BLaER1 (cell line): ENCODE data around the gene SDS.

ENCODE experiments used
- H3K27ac ChIP-seq: shearing (Covaris generic); formaldehyde crosslinking; 2 replicates; pipeline ENCODE4 v1.8.1; 2022
- H3K27me3 ChIP-seq: shearing (Covaris generic); formaldehyde crosslinking; 2 replicates; pipeline ENCODE4 v1.8.1; 2022
- H3K36me3 ChIP-seq: shearing (Covaris generic); formaldehyde crosslinking; 2 replicates; pipeline ENCODE4 v1.8.1; 2022
- H3K4me1 ChIP-seq: shearing (Covaris generic); formaldehyde crosslinking; 2 replicates; pipeline ENCODE4 v1.8.1; 2022
- H3K4me2 ChIP-seq: shearing (Covaris generic); formaldehyde crosslinking; 2 replicates; pipeline ENCODE4 v1.8.1; 2022
- H3K4me3 ChIP-seq: shearing (Covaris generic); formaldehyde crosslinking; 2 replicates; pipeline ENCODE4 v1.8.1; 2022
- H3K9ac ChIP-seq: shearing (Covaris generic); formaldehyde crosslinking; 2 replicates; pipeline ENCODE4 v1.8.1; 2022
- H3K9me3 ChIP-seq: shearing (Covaris generic); formaldehyde crosslinking; 2 replicates; pipeline ENCODE4 v1.8.1; 2022
- H4K20me1 ChIP-seq: shearing (Covaris generic); formaldehyde crosslinking; 2 replicates; pipeline ENCODE4 v1.8.1; 2022
- Cebpa-rat ChIP-seq: shearing (Covaris generic); IDR thresholded peaks from 2 replicates; pipeline ENCODE4 v1.8.1; 2022

Gene SDS

GRCh38 chr12:113384778-113385177 is 18.9 kb downstream of the SDS start:
- H3K9me3 ChIP-seq = no peaks in the 10 kb centered on the region
- H3K4me3 ChIP-seq = no peak overlapping the region
- no peaks in the 10 kb centered on the region for H3K27me3 ChIP-seq
- H3K36me3 ChIP-seq = peaks cover 30% of the 10 kb centered on the region; the same call in 1 of the 2 replicates
- H3K9ac ChIP-seq = no peak overlapping the region
- no peak overlapping the region for H3K4me2 ChIP-seq
- H4K20me1 ChIP-seq = no peaks in the 10 kb centered on the region
- TF ChIP-seq Cebpa-rat = no peak
- no peaks in the 10 kb centered on the region for H3K4me1 ChIP-seq
- no peak overlapping the region for H3K27ac ChIP-seq

GRCh38 chr12:113382206-113382605 is 21.5 kb downstream of the SDS start:
- H4K20me1 ChIP-seq = no peaks in the 10 kb centered on the region
- no peak overlapping the region for H3K4me2 ChIP-seq
- peaks cover 18% of the 10 kb centered on the region; the same call in 1 of the 2 replicates for H3K36me3 ChIP-seq

GRCh38 chr12:113381220-113381619 is 22.5 kb downstream of the SDS start:
- no peaks in the 10 kb centered on the region for H3K9me3 ChIP-seq
- no peak overlapping the region for H3K27ac ChIP-seq
- H3K4me3 ChIP-seq = no peak overlapping the region
- no peak overlapping the region for H3K4me2 ChIP-seq
- H3K27me3 ChIP-seq = no peaks in the 10 kb centered on the region
- TF ChIP-seq Cebpa-rat = no peak
- H4K20me1 ChIP-seq = no peaks in the 10 kb centered on the region
- peaks cover 20% of the 10 kb centered on the region; the same call in 1 of the 2 replicates for H3K36me3 ChIP-seq
- H3K4me1 ChIP-seq = 0 out of 2 replicates have a peak, but pooled peaks cover 2% of the 10 kb centered on the region
- H3K9ac ChIP-seq = no peak overlapping the region

More at GRCh38 chr12:113382206-113382605, 21.5 kb downstream of the SDS start:
- no peak overlapping the region for H3K4me3 ChIP-seq
- H3K9ac ChIP-seq = no peak overlapping the region
- TF ChIP-seq Cebpa-rat = no peak
- H3K4me1 ChIP-seq = no peaks in the 10 kb centered on the region
- no peaks in the 10 kb centered on the region for H3K9me3 ChIP-seq
- no peak overlapping the region for H3K27ac ChIP-seq
- H3K27me3 ChIP-seq = no peaks in the 10 kb centered on the region

GRCh38 chr12:113378291-113378690 is 25.4 kb downstream of the SDS start:
- H3K27ac ChIP-seq = no peak overlapping the region
- H4K20me1 ChIP-seq = no peaks in the 10 kb centered on the region
- H3K9ac ChIP-seq = no peak overlapping the region
- no peaks in the 10 kb centered on the region for H3K9me3 ChIP-seq
- H3K27me3 ChIP-seq = no peaks in the 10 kb centered on the region
- peaks cover 14% of the 10 kb centered on the region for H3K4me1 ChIP-seq
- no peak overlapping the region for H3K4me3 ChIP-seq
- peaks cover 26% of the 10 kb centered on the region; the same call in 1 of the 2 replicates for H3K36me3 ChIP-seq
- no peak overlapping the region for H3K4me2 ChIP-seq
- no peak for TF ChIP-seq Cebpa-rat

GRCh38 chr12:113374823-113375428 is 28.8 kb downstream of the SDS start:
- H3K4me2 ChIP-seq = peak overlapping the region; percentile 57
- H3K9me3 ChIP-seq = no peaks in the 10 kb centered on the region
- H3K4me1 ChIP-seq = peaks cover 28% of the 10 kb centered on the region
- H3K27me3 ChIP-seq = no peaks in the 10 kb centered on the region
- H4K20me1 ChIP-seq = no peaks in the 10 kb centered on the region
- TF ChIP-seq Cebpa-rat = no peak
- peaks cover 28% of the 10 kb centered on the region; the same call in 1 of the 2 replicates for H3K36me3 ChIP-seq
- H3K4me3 ChIP-seq = no peak overlapping the region
- H3K27ac ChIP-seq = no peak overlapping the region
- H3K9ac ChIP-seq = no peak overlapping the region

- Histone ChIP-seq H3K9ac (no peak overlapping the region), H3K36me3 (peaks cover 28% of the 10 kb centered on the region; the same call in 1 of the 2 replicates), H3K4me3 (no peak overlapping the region)
Measured at GRCh38 chr12:113373969-113374368, 29.7 kb downstream of the SDS start.

GRCh38 chr12:113373440-113373839 is 30.2 kb downstream of the SDS start:
- no peak overlapping the region for H3K4me2 ChIP-seq
- H3K27ac ChIP-seq = no peak overlapping the region
- no peaks in the 10 kb centered on the region for H3K27me3 ChIP-seq
- no peaks in the 10 kb centered on the region for H4K20me1 ChIP-seq
- H3K4me1 ChIP-seq = peaks cover 28% of the 10 kb centered on the region
- H3K4me3 ChIP-seq = no peak overlapping the region
- H3K9ac ChIP-seq = no peak overlapping the region
- peaks cover 28% of the 10 kb centered on the region; the same call in 1 of the 2 replicates for H3K36me3 ChIP-seq
- H3K9me3 ChIP-seq = no peaks in the 10 kb centered on the region
- no peak for TF ChIP-seq Cebpa-rat

More at GRCh38 chr12:113373969-113374368, 29.7 kb downstream of the SDS start:
- Histone ChIP-seq H3K4me1 (peaks cover 28% of the 10 kb centered on the region), H4K20me1 (no peaks in the 10 kb centered on the region), H3K4me2 (no peak overlapping the region), H3K27me3 (no peaks in the 10 kb centered on the region), H3K27ac (no peak overlapping the region), H3K9me3 (no peaks in the 10 kb centered on the region)
- no peak for TF ChIP-seq Cebpa-rat

GRCh38 chr12:113372371-113372770 is 31.3 kb downstream of the SDS start:
- TF ChIP-seq Cebpa-rat = no peak
- H3K27me3 ChIP-seq = no peaks in the 10 kb centered on the region
- no peak overlapping the region for H3K27ac ChIP-seq
- H3K9ac ChIP-seq = no peak overlapping the region
- peaks cover 28% of the 10 kb centered on the region; the same call in 1 of the 2 replicates for H3K36me3 ChIP-seq
- no peaks in the 10 kb centered on the region for H3K9me3 ChIP-seq
- no peaks in the 10 kb centered on the region for H4K20me1 ChIP-seq
- H3K4me3 ChIP-seq = no peak overlapping the region
- no peak overlapping the region for H3K4me2 ChIP-seq
- H3K4me1 ChIP-seq = peaks cover 28% of the 10 kb centered on the region

GRCh38 chr12:113371808-113372207 is 31.9 kb downstream of the SDS start:
- Histone ChIP-seq H3K4me2 (no peak overlapping the region), H3K9me3 (no peaks in the 10 kb centered on the region), H4K20me1 (no peaks in the 10 kb centered on the region), H3K36me3 (peaks cover 27% of the 10 kb centered on the region; the same call in 1 of the 2 replicates), H3K27ac (no peak overlapping the region), H3K4me3 (no peak overlapping the region), H3K27me3 (no peaks in the 10 kb centered on the region), H3K4me1 (peaks cover 28% of the 10 kb centered on the region), H3K9ac (no peak overlapping the region)
- TF ChIP-seq Cebpa-rat = no peak

GRCh38 chr12:113370923-113371682 is 32.6 kb downstream of the SDS start:
- H3K9me3 ChIP-seq = no peaks in the 10 kb centered on the region
- no peaks in the 10 kb centered on the region for H3K27me3 ChIP-seq
- H3K4me2 ChIP-seq = peak overlapping the region; percentile 37; the same call in 1 of the 2 replicates
- no peaks in the 10 kb centered on the region for H4K20me1 ChIP-seq
- no peak overlapping the region for H3K4me3 ChIP-seq
- H3K27ac ChIP-seq = no peak overlapping the region
- H3K9ac ChIP-seq = no peak overlapping the region
- peaks cover 25% of the 10 kb centered on the region for H3K4me1 ChIP-seq
- peaks cover 21% of the 10 kb centered on the region; the same call in 1 of the 2 replicates for H3K36me3 ChIP-seq
- TF ChIP-seq Cebpa-rat = no peak
